HG03342 (cell line): ENCODE measurements around the gene SRSF12.
"Not testable (repeated sequence)": the region's sequence is repeated elsewhere in the genome, so short reads cannot be mapped to it uniquely, and the experiment has no call there.

ENCODE experiments used
- ATAC-seq: cut with Tn5 transposase; IDR thresholded peaks from one replicate; pipeline ENCODE4 v1.9.1; 2021; ENCODE audit warnings: mild to moderate bottlenecking, moderate library complexity; ENCODE audit not compliant: unreplicated experiment

The SRSF12 gene

GRCh38 chr6:89131599-89131998 is 13.7 kb upstream of the SRSF12 start:
- ATAC-seq, result no peak

- ATAC-seq, result not testable (repeated sequence)
These were observed 10.4 kb upstream of the SRSF12 start for GRCh38 chr6:89128256-89128671.

GRCh38 chr6:89122625-89123024 is 4.8 kb upstream of the SRSF12 start:
- no peak for ATAC-seq

GRCh38 chr6:89121934-89122333 is 4.1 kb upstream of the SRSF12 start:
- no peak for ATAC-seq

- ATAC-seq, result no peak
These were observed 2.5 kb upstream of the SRSF12 start for GRCh38 chr6:89120371-89120770.

- ATAC-seq, result no peak
These were observed 1.1 kb upstream of the SRSF12 start for GRCh38 chr6:89118931-89119330.

GRCh38 chr6:89116702-89117101 is 1.2 kb downstream of the SRSF12 start:
- no peak for ATAC-seq

- ATAC-seq, result no peak
These were observed 5.9 kb downstream of the SRSF12 start for GRCh38 chr6:89111933-89112332.

- ATAC-seq, result no peak
These were observed 7.6 kb downstream of the SRSF12 start for GRCh38 chr6:89110284-89110683.

- no peak for ATAC-seq
These were observed 17.8 kb downstream of the SRSF12 start for GRCh38 chr6:89100114-89100513.

- ATAC-seq, result no peak
These were observed 19.4 kb downstream of the SRSF12 start for GRCh38 chr6:89098461-89098860.

- no peak for ATAC-seq
These were observed 30.0 kb downstream of the SRSF12 start for GRCh38 chr6:89087881-89088280.

- ATAC-seq, result no peak
These were observed 32.3 kb downstream of the SRSF12 start for GRCh38 chr6:89085409-89086205.

GRCh38 chr6:89084954-89085353 is 32.9 kb downstream of the SRSF12 start:
- no peak for ATAC-seq

- no peak for ATAC-seq
These were observed 33.3 kb downstream of the SRSF12 start for GRCh38 chr6:89084542-89084941.

- ATAC-seq, result no peak
These were observed 35.4 kb downstream of the SRSF12 start for GRCh38 chr6:89082486-89082891.

GRCh38 chr6:89081423-89082322 is 36.2 kb downstream of the SRSF12 start:
- peak; percentile 64 for ATAC-seq

- peak; percentile 16 for ATAC-seq
These were observed 36.8 kb downstream of the SRSF12 start for GRCh38 chr6:89081129-89081422.

- ATAC-seq, result peak; percentile 71
These were observed 37.4 kb downstream of the SRSF12 start, which contains the start of gene PNRC1 for GRCh38 chr6:89080281-89081128. PNRC1 (plus strand) TSS chr6:89080751; CDS start chr6:89080895, 144 bp downstream.

- no peak for ATAC-seq
These were observed 38.2 kb downstream of the SRSF12 start for GRCh38 chr6:89079511-89080234.
